ENCODE results near the gene ABHD6. TPM values are rescaled to one million over a fixed set of nuclear protein-coding genes. Genes with fewer than 3 reads are reported as not detected.

Gene ABHD6
- total RNA-seq, 1 donor from 2014 or later: 7.4 TPM

GRCh38 chr3:58298190-58298589, 60.6 kb downstream of the ABHD6 start:
- no peak overlapping the region for H3K4me3 Mint-ChIP-seq (ENCODE audit: unreplicated experiment)
- DNase-seq (ENCODE audit: extremely low spot score, unreplicated experiment): no peak
- peaks cover 6% of the 10 kb centered on the region for H3K4me1 Mint-ChIP-seq (ENCODE audit: unreplicated experiment)
- no peak overlapping the region for H3K27ac Mint-ChIP-seq (ENCODE audit: unreplicated experiment)
- no peak for TF ChIP-seq CTCF (IDR thresholded peaks at IDR 0.05)
- no peaks in the 10 kb centered on the region for H3K9me3 Mint-ChIP-seq (ENCODE audit: unreplicated experiment)
- peaks cover 26% of the 10 kb centered on the region for H3K27me3 Mint-ChIP-seq (ENCODE audit: unreplicated experiment)
- H3K36me3 Mint-ChIP-seq (ENCODE audit: unreplicated experiment): no peaks in the 10 kb centered on the region

- H3K4me3 Mint-ChIP-seq (ENCODE audit: unreplicated experiment): no peak overlapping the region
- peaks cover 6% of the 10 kb centered on the region for H3K4me1 Mint-ChIP-seq (ENCODE audit: unreplicated experiment)
- peaks cover 26% of the 10 kb centered on the region for H3K27me3 Mint-ChIP-seq (ENCODE audit: unreplicated experiment)
- no peak overlapping the region for H3K27ac Mint-ChIP-seq (ENCODE audit: unreplicated experiment)
- DNase-seq (ENCODE audit: extremely low spot score, unreplicated experiment): no peak
- no peaks in the 10 kb centered on the region for H3K9me3 Mint-ChIP-seq (ENCODE audit: unreplicated experiment)
- no peak for TF ChIP-seq CTCF (IDR thresholded peaks at IDR 0.05)
- no peaks in the 10 kb centered on the region for H3K36me3 Mint-ChIP-seq (ENCODE audit: unreplicated experiment)
These were observed 61.5 kb downstream of the ABHD6 start for GRCh38 chr3:58299075-58299474.

GRCh38 chr3:58299839-58300516, 62.4 kb downstream of the ABHD6 start:
- Mint-ChIP-seq H3K27ac (ENCODE audit: unreplicated experiment) (no peak overlapping the region), H3K4me3 (ENCODE audit: unreplicated experiment) (no peak overlapping the region), H3K27me3 (ENCODE audit: unreplicated experiment) (peaks cover 26% of the 10 kb centered on the region), H3K36me3 (ENCODE audit: unreplicated experiment) (no peaks in the 10 kb centered on the region), H3K9me3 (ENCODE audit: unreplicated experiment) (no peaks in the 10 kb centered on the region), H3K4me1 (ENCODE audit: unreplicated experiment) (peaks cover 6% of the 10 kb centered on the region)
- TF ChIP-seq CTCF (IDR thresholded peaks at IDR 0.05): peak; percentile 76
- DNase-seq (ENCODE audit: extremely low spot score, unreplicated experiment): no peak

GRCh38 chr3:58305882-58306711, 68.5 kb downstream of the ABHD6 start, which contains the start of the genes HTD2 and RPP14:
Gene HTD2 (plus strand): TSS chr3:58306520. CDS start chr3:58317614, 11,094 bp downstream.
Gene RPP14 (plus strand): TSS chr3:58306245. CDS start chr3:58310330, 4,085 bp downstream.
- peak within 1 kb of the TSS; percentile 100 for H3K27ac Mint-ChIP-seq (ENCODE audit: unreplicated experiment)
- TF ChIP-seq CTCF (IDR thresholded peaks at IDR 0.05): peak; percentile 99
- H3K4me3 Mint-ChIP-seq (ENCODE audit: unreplicated experiment): peak within 1 kb of the TSS; percentile 97
- peaks cover 17% of the 10 kb centered on the region for H3K27me3 Mint-ChIP-seq (ENCODE audit: unreplicated experiment)
- DNase-seq (ENCODE audit: extremely low spot score, unreplicated experiment): peak; percentile 99
- no peaks in the 10 kb centered on the region for H3K9me3 Mint-ChIP-seq (ENCODE audit: unreplicated experiment)
- peaks cover 27% of the 10 kb centered on the region for H3K4me1 Mint-ChIP-seq (ENCODE audit: unreplicated experiment)
- H3K36me3 Mint-ChIP-seq (ENCODE audit: unreplicated experiment): peaks cover 7% of the 10 kb centered on the region
